Measurements from ENCODE around the gene TENT4A. TPM values are rescaled to one million over a fixed set of nuclear protein-coding genes. Genes with fewer than 3 reads are reported as not detected.

The TENT4A gene
- total and polyA plus RNA-seq, 11 donors, result 4.3 to 20.3 (median 11.2) TPM

- Histone ChIP-seq H3K36me3 (no peaks in the 10 kb centered on the region), H3K9me3 (no peaks in the 10 kb centered on the region), H3K4me3 (no peak overlapping the region), H3K27me3 (peaks cover 0 to 21% (median 0%) of the 10 kb centered on the region in 9 donors), H3K4me1 (peaks cover 0 to 8% (median 0%) of the 10 kb centered on the region in 12 donors), H3K27ac (no peak overlapping the region)
- TF ChIP-seq CTCF (IDR thresholded peaks at IDR 0.05) (no peak), POLR2A (IDR thresholded peaks at IDR 0.05) (no peak)
- WGBS, 4 donors, result 48 to 56% (median 52%) methylated on average over 10 of the region's 10 CpGs
- ATAC-seq (no peak), DNase-seq (no peak)
- intact Hi-C loops (cut with DNase I), result no loop called here
Observed at GRCh38 chr5:6791031-6791430, 77.8 kb downstream of the TENT4A start.

- no peaks in the 10 kb centered on the region for H3K36me3 ChIP-seq
- WGBS, 4 donors, result 75 to 85% (median 77%) methylated on average over 5 of the region's 5 CpGs
- H3K9me3 ChIP-seq, result no peaks in the 10 kb centered on the region
- H3K27ac ChIP-seq, result no peak overlapping the region
- H3K27me3 ChIP-seq, result peaks cover 0 to 21% (median 0%) of the 10 kb centered on the region in 9 donors
- H3K4me1 ChIP-seq, result peaks cover 0 to 5% (median 0%) of the 10 kb centered on the region in 12 donors
- TF ChIP-seq CTCF (IDR thresholded peaks at IDR 0.05), result no peak
- TF ChIP-seq POLR2A (IDR thresholded peaks at IDR 0.05), result no peak
- DNase-seq (no peak), ATAC-seq (no peak)
- H3K4me3 ChIP-seq, result no peak overlapping the region
- intact Hi-C loops (cut with DNase I), result no loop called here
Observed at GRCh38 chr5:6792376-6792775, 79.1 kb downstream of the TENT4A start.

GRCh38 chr5:6792911-6793471 lies 79.8 kb downstream of the TENT4A start:
- Histone ChIP-seq H3K27ac (no peak overlapping the region), H3K9me3 (no peaks in the 10 kb centered on the region), H3K36me3 (no peaks in the 10 kb centered on the region), H3K27me3 (peaks cover 0 to 21% (median 0%) of the 10 kb centered on the region in 9 donors), H3K4me3 (no peak overlapping the region), H3K4me1 (peaks cover 0 to 5% (median 0%) of the 10 kb centered on the region in 12 donors)
- intact Hi-C loops (cut with DNase I), result no loop called here
- DNase-seq (no peak), ATAC-seq (no peak)
- WGBS, 4 donors, result 55 to 73% (median 69%) methylated on average over 8 to 14 of the region's 14 CpGs
- TF ChIP-seq CTCF (IDR thresholded peaks at IDR 0.05), result no peak
- no peak for TF ChIP-seq POLR2A (IDR thresholded peaks at IDR 0.05)

GRCh38 chr5:6801236-6801635 lies 88.0 kb downstream of the TENT4A start:
- Histone ChIP-seq H3K27me3 (peaks cover 0 to 4% (median 0%) of the 10 kb centered on the region in 9 donors), H3K36me3 (no peaks in the 10 kb centered on the region), H3K27ac (no peak overlapping the region), H3K9me3 (peaks cover 0 to 7% (median 0%) of the 10 kb centered on the region in 12 donors), H3K4me1 (peaks cover 0 to 5% (median 0%) of the 10 kb centered on the region in 12 donors), H3K4me3 (no peak overlapping the region)
- ATAC-seq, result no peak
- DNase-seq, result no peak
- intact Hi-C loops (cut with DNase I), result no loop called here
- TF ChIP-seq POLR2A (IDR thresholded peaks at IDR 0.05), result no peak
- no peak for TF ChIP-seq CTCF (IDR thresholded peaks at IDR 0.05)
- 75 to 88% (median 83%) methylated on average over 5 of the region's 5 CpGs for WGBS, 4 donors
